H1 (cell line): Measurements from ENCODE around the gene HOXD1. TPM values are rescaled to one million over a fixed set of nuclear protein-coding genes. Genes with fewer than 3 reads are reported as not detected.

Experiments
- ATF3 ChIP-seq: IDR thresholded peaks from 2 replicates; pipeline ENCODE4 v1.6.1; 2011; ENCODE audit warnings: low read depth, mild to moderate bottlenecking, low read length; ENCODE audit not compliant: insufficient read depth
- CEBPB ChIP-seq: IDR thresholded peaks from 2 replicates; pipeline ENCODE4 v1.6.1; 2012; ENCODE audit warnings: low read depth, low read length
- CHD1 ChIP-seq: IDR thresholded peaks from 2 replicates; pipeline ENCODE4 v1.6.1; 2012; ENCODE audit warnings: low read depth, low read length, improper control_type of control experiment
- EGR1 ChIP-seq: IDR thresholded peaks from 2 replicates; pipeline ENCODE4 v1.6.1; 2011; ENCODE audit warnings: low read depth, low read length, borderline replicate concordance
- EP300 ChIP-seq, 2 experiments: IDR thresholded peaks; 1 replicate in 1 of 2; 2 replicates in 1 of 2; pipeline ENCODE4 v1.6.1; 2011 to 2012; ENCODE audit warnings: low read depth in 2 of 2, low read length in 2 of 2, mild to moderate bottlenecking in 2 of 2, borderline replicate concordance in 1 of 2, inconsistent platforms in 1 of 2, moderate library complexity in 1 of 2
- EZH2 ChIP-seq: fragments of 200-600 bp; sonication (generic); IDR thresholded peaks from 2 replicates; pipeline ENCODE4 v1.7.1; 2012; ENCODE audit warnings: low read depth, mild to moderate bottlenecking, moderate library complexity, low read length, inconsistent platforms; ENCODE audit not compliant: severe bottlenecking
- GTF2F1 ChIP-seq: IDR thresholded peaks from 2 replicates; pipeline ENCODE4 v1.6.1; 2012; ENCODE audit warnings: low read depth, low read length, improper control_type of control experiment, borderline replicate concordance
- JUND ChIP-seq: IDR thresholded peaks from 2 replicates; pipeline ENCODE4 v1.6.1; 2011; ENCODE audit warnings: mild to moderate bottlenecking, improper control_type of control experiment, low read length
- KDM5A ChIP-seq: fragments of 200-600 bp; IDR thresholded peaks from 2 replicates; pipeline ENCODE4 v1.7.1; 2012; ENCODE audit warnings: mild to moderate bottlenecking, low read length, inconsistent platforms, mixed read lengths
- NANOG ChIP-seq: IDR thresholded peaks from 2 replicates; pipeline ENCODE4 v1.6.1; 2011; ENCODE audit warnings: low read length, low read depth, mild to moderate bottlenecking, inconsistent platforms; ENCODE audit not compliant: insufficient read depth, poor library complexity, severe bottlenecking
- RAD21 ChIP-seq, 2 experiments: IDR thresholded peaks in 1 of 2; conservative IDR thresholded peaks in 1 of 2; 2 replicates each; pipeline ENCODE4 v1.6.1; 2011; ENCODE audit warnings: low read depth in 2 of 2, low read length in 2 of 2, improper control_type of control experiment in 1 of 2, inconsistent platforms in 1 of 2, mild to moderate bottlenecking in 1 of 2, moderate library complexity in 1 of 2
- RBBP5 ChIP-seq: IDR thresholded peaks from 2 replicates; pipeline ENCODE4 v1.7.1; 2012; ENCODE audit warnings: low read depth, mild to moderate bottlenecking, inconsistent platforms, low read length, moderate library complexity, borderline replicate concordance
- RXRA ChIP-seq: IDR thresholded peaks from 2 replicates; pipeline ENCODE4 v1.6.1; 2011; ENCODE audit warnings: low read depth, mild to moderate bottlenecking, low read length, moderate library complexity; ENCODE audit not compliant: insufficient read depth
- SIX5 ChIP-seq: IDR thresholded peaks from 2 replicates; pipeline ENCODE4 v1.6.1; 2011; ENCODE audit warnings: mild to moderate bottlenecking, low read depth, low read length
- SP4 ChIP-seq: IDR thresholded peaks from 2 replicates; pipeline ENCODE4 v1.6.1; 2012; ENCODE audit warnings: low read length, inconsistent platforms
- TAF7 ChIP-seq: optimal IDR thresholded peaks from 2 replicates; pipeline ENCODE3; 2011; ENCODE audit warnings: low read depth, mild to moderate bottlenecking, inconsistent platforms, low read length, moderate library complexity, borderline replicate concordance
- ZNF274 ChIP-seq: IDR thresholded peaks from 2 replicates; pipeline ENCODE4 v1.7.0; 2012; ENCODE audit warnings: low read length, borderline replicate concordance; ENCODE audit errors: extremely low read depth
- polyA plus RNA-seq, 7 experiments: library from polyadenylated mRNA; depleted of rRNA in 3 of 7; stranded (reverse) in 5 of 7; unstranded in 2 of 7; fragments of >200 nt in 5 of 7; fragments of 200-250 nt in 2 of 7; gene quantifications; 1 replicate in 5 of 7; 2 replicates in 1 of 7; 4 replicates in 1 of 7; pipeline versions ENCODE4 v1.2.1 to v1.2.3, GENCODE V29; 2011 to 2013; ENCODE audit warnings: missing spikeins in 2 of 7, mixed read lengths in 2 of 7
- total RNA-seq: library from RNA; stranded (reverse); fragmentation: NEBNext Ultra II Directional; extraction: Animal tissue kit (Norgen Biotek cat#: 25700); gene quantifications from 2 replicates; pipeline ENCODE4 v1.2.1, GENCODE V29; 2021
- TF ChIP-seq, protein P1 (sequence below): IDR thresholded peaks from 2 replicates; pipeline ENCODE4 v1.6.1; 2012; ENCODE audit warnings: low read length, inconsistent platforms
- TF ChIP-seq, protein P2 (sequence below): IDR thresholded peaks from 2 replicates; pipeline ENCODE4 v1.6.1; 2011; ENCODE audit warnings: low read length, improper control_type of control experiment
- TF ChIP-seq, protein P3 (sequence below): IDR thresholded peaks from 2 replicates; pipeline ENCODE4 v1.6.1; 2012; ENCODE audit warnings: inconsistent platforms

Gene HOXD1
- total and polyA plus RNA-seq, 2 of the 8 experiments (the other 6 are each of a cell fraction or from before 2014, with no cell fraction given) = 0.03 TPM; not detected in 1

GRCh38 chr2:176165370-176166050 is 23.0 kb upstream of the HOXD1 start (continued):
- TF ChIP-seq EZH2 = peak; percentile 90
- TF ChIP-seq CHD1 = no peak
- no peak for TF ChIP-seq TAF7
- TF ChIP-seq RXRA = no peak
- TF ChIP-seq, protein P1, sequence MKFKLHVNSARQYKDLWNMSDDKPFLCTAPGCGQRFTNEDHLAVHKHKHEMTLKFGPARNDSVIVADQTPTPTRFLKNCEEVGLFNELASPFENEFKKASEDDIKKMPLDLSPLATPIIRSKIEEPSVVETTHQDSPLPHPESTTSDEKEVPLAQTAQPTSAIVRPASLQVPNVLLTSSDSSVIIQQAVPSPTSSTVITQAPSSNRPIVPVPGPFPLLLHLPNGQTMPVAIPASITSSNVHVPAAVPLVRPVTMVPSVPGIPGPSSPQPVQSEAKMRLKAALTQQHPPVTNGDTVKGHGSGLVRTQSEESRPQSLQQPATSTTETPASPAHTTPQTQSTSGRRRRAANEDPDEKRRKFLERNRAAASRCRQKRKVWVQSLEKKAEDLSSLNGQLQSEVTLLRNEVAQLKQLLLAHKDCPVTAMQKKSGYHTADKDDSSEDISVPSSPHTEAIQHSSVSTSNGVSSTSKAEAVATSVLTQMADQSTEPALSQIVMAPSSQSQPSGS = no peak
- no peak for TF ChIP-seq RAD21 (IDR thresholded peaks at IDR 0.05 in 1 of 2, conservative IDR thresholded peaks at IDR 0.05 in 1 of 2; ENCODE audit: low read depth in 2 of 2, low read length in 2 of 2)
- TF ChIP-seq EP300 (IDR thresholded peaks at IDR 0.05; ENCODE audit: borderline replicate concordance in 1 of 2, low read depth in 2 of 2, low read length in 2 of 2) = no peak
- TF ChIP-seq JUND = no peak
- TF ChIP-seq EGR1 = 0 out of 2 replicates have a peak, but pooled peaks have one; percentile 18
- no peak for TF ChIP-seq ATF3
- TF ChIP-seq SP4 = no peak
- TF ChIP-seq, protein P2, sequence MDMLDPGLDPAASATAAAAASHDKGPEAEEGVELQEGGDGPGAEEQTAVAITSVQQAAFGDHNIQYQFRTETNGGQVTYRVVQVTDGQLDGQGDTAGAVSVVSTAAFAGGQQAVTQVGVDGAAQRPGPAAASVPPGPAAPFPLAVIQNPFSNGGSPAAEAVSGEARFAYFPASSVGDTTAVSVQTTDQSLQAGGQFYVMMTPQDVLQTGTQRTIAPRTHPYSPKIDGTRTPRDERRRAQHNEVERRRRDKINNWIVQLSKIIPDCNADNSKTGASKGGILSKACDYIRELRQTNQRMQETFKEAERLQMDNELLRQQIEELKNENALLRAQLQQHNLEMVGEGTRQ = no peak
- no peak for TF ChIP-seq CEBPB
- TF ChIP-seq NANOG = no peak
- no peak for TF ChIP-seq GTF2F1
- TF ChIP-seq SIX5 = no peak
- TF ChIP-seq RBBP5 = no peak
- TF ChIP-seq ZNF274 = no peak
- no peak for TF ChIP-seq KDM5A
- TF ChIP-seq, protein P3, sequence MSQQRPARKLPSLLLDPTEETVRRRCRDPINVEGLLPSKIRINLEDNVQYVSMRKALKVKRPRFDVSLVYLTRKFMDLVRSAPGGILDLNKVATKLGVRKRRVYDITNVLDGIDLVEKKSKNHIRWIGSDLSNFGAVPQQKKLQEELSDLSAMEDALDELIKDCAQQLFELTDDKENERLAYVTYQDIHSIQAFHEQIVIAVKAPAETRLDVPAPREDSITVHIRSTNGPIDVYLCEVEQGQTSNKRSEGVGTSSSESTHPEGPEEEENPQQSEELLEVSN = no peak
